Activated T-helper 2 cell treated with anti-CD3 and anti-CD28 coated beads, Interferon-gamma antibody, Interleukin-2, Interleukin-4, amounts not matched to agents 10 μg/mL and 5 μg/mL and 100 μg/mL, durations not matched to agents 14 hours and 24 hours and 36 hours (primary cell): Measurements from ENCODE around the gene SSX2IP. TPM values are rescaled to one million over a fixed set of nuclear protein-coding genes. Genes with fewer than 3 reads are reported as not detected.
A peak's percentile ranks its signal among the peaks of the same experiment; 100 is the strongest.
"Not testable (repeated sequence)": the region's sequence is repeated elsewhere in the genome, so short reads cannot be mapped to it uniquely, and the experiment has no call there.

Experiments used
- DNase-seq: peaks from one replicate; pipeline ENCODE4 v3.0.0; 2021; ENCODE audit warnings: low spot score
- H3K27ac Mint-ChIP-seq: one replicate; pipeline ENCODE4 v1.8.0; 2021; ENCODE audit warnings: mixed read lengths
- H3K27me3 Mint-ChIP-seq: one replicate; pipeline ENCODE4 v1.8.0; 2021; ENCODE audit warnings: low read depth, mixed read lengths
- H3K36me3 Mint-ChIP-seq: one replicate; pipeline ENCODE4 v1.8.0; 2021; ENCODE audit warnings: low read depth, mixed read lengths
- H3K4me1 Mint-ChIP-seq: one replicate; pipeline ENCODE4 v1.8.0; 2021; ENCODE audit warnings: low read depth, mixed read lengths
- H3K4me3 Mint-ChIP-seq: one replicate; pipeline ENCODE4 v1.8.0; 2021; ENCODE audit warnings: low read depth, mild to moderate bottlenecking, moderate library complexity, mixed read lengths
- H3K9me3 Mint-ChIP-seq: one replicate; pipeline ENCODE4 v1.8.0; 2021; ENCODE audit warnings: mixed read lengths
- intact Hi-C: fragments of 100-400 bp; cut with micrococcal nuclease; formaldehyde crosslinking; loops from one replicate; pipeline ENCODE4 v1.15.1; 2023
- total RNA-seq: library from RNA; stranded (reverse); gene quantifications from 2 replicates; pipeline ENCODE4 v1.2.3, GENCODE V29; 2022

The SSX2IP gene
- total RNA-seq, 1 donor from 2014 or later, result 13.0 TPM

DNA sequence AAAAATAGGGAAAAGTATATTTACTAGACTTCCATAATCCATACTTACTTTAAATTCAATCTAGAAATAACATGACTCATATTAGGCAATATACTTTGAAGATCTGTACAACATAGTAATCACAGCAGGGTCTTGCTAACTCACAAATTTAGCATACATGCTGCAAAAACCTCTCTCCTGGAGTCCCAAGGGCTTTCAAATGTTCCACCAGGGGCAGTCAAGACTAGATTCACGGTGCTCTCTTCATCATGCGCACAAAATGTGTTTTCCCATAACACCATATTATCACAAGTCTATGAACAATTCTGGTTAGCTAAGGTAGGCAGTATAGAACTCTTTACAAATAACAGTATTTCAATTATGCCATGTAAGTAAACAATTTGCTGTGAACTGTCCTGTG is 45.8 kb downstream of the SSX2IP start:
- no peak overlapping the region for H3K27ac Mint-ChIP-seq
- peaks cover 1% of the 10 kb centered on the region for H3K4me1 Mint-ChIP-seq
- intact Hi-C loops, result no loop called here
- no peak overlapping the region for H3K4me3 Mint-ChIP-seq
- DNase-seq, result no peak
- H3K27me3 Mint-ChIP-seq, result no peaks in the 10 kb centered on the region
- no peaks in the 10 kb centered on the region for H3K9me3 Mint-ChIP-seq
- H3K36me3 Mint-ChIP-seq, result peaks cover 9% of the 10 kb centered on the region

DNA sequence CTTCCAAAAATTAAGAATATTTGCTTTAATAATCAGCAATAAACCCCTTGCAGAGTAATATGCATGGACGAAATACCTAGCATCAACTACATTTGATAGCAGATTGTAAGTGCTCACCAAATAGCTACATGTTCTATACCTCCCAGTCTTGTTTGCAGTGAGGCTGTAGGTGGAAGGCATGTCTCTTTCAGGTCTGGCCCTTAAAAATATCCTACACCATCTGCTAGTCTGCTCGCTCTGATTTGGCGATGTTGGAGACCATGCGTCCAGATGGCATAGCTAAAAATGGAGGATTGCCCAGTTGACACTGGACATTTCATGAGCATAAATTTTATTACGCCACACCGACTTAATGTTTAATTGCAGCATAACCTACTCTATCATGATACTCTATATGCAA is 47.1 kb downstream of the SSX2IP start:
- Mint-ChIP-seq H3K27me3 (no peaks in the 10 kb centered on the region), H3K27ac (no peak overlapping the region), H3K9me3 (no peaks in the 10 kb centered on the region), H3K4me3 (no peak overlapping the region), H3K36me3 (peaks cover 9% of the 10 kb centered on the region), H3K4me1 (peaks cover 1% of the 10 kb centered on the region)
- DNase-seq, result no peak
- intact Hi-C loops, result no loop called here

DNA sequence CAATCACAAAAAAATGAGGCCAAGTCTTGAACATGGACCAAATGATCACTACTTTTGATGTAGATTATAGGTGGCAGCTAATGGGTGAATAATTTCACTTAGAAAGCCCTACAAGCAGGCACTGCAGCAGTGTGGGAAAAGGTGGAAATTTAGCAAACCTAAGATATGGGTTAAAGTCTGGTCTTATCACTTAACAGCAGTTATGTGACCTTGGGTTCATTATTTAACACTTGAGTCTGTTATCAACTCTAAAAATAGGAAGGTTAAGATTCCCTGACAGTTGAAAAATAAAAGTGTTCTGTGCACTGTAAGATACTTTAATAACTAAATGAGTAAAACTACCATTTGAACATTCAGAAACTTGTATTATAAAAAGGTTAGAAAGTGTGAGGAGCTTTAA is 47.5 kb downstream of the SSX2IP start:
- Mint-ChIP-seq H3K36me3 (peaks cover 9% of the 10 kb centered on the region), H3K9me3 (no peaks in the 10 kb centered on the region), H3K27me3 (no peaks in the 10 kb centered on the region), H3K4me1 (peaks cover 1% of the 10 kb centered on the region), H3K27ac (no peak overlapping the region), H3K4me3 (no peak overlapping the region)
- intact Hi-C loops, result no loop called here
- no peak for DNase-seq

DNA sequence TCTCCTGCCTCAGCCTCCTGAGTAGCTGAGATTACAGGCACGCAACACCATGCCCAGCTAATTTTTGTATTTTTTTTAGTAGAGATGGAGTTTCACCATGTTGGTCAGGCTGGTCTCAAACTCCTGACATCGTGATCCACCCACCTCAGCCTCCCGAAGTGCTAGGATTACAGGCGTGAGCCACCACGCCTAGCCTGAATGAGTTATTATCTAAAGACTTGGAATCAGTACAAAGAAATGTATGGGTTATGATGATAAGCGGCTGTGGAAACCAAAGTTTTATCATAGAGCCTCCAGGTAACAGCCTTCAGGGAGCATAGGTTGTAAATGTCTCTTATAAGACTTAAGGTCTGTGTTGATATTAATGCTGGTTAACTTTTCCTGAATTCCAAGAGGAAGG is 50.5 kb downstream of the SSX2IP start:
- DNase-seq, H3K36me3 Mint-ChIP-seq, H3K4me3 Mint-ChIP-seq, intact Hi-C loops, H3K9me3 Mint-ChIP-seq, H3K4me1 Mint-ChIP-seq, H3K27ac Mint-ChIP-seq, H3K27me3 Mint-ChIP-seq: not testable (repeated sequence)

DNA sequence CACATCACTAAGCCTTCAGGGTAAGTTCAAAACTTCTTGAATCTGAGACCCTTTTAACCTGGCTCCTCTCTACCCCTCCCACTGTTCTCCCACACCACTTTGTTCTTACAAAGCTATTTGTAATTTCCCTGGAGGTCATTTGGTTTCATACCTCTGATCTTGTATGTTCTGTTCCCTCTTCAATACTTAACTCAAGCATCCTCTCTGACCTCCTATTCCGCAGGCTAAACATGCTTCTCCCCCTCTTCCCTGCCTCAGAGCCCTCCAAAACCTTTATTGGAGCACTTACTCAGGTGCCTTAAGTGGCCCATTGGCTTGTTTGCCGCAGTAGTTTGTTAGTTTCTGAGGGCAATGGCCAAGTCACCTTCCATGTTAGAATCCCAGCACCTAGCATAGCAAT is 54.8 kb downstream of the SSX2IP start:
- no peak for DNase-seq
- Mint-ChIP-seq H3K27me3 (peaks cover 7% of the 10 kb centered on the region), H3K27ac (no peak overlapping the region), H3K36me3 (no peaks in the 10 kb centered on the region), H3K4me3 (no peak overlapping the region), H3K9me3 (no peaks in the 10 kb centered on the region), H3K4me1 (peaks cover 8% of the 10 kb centered on the region)
- intact Hi-C loops, result no loop called here

DNA sequence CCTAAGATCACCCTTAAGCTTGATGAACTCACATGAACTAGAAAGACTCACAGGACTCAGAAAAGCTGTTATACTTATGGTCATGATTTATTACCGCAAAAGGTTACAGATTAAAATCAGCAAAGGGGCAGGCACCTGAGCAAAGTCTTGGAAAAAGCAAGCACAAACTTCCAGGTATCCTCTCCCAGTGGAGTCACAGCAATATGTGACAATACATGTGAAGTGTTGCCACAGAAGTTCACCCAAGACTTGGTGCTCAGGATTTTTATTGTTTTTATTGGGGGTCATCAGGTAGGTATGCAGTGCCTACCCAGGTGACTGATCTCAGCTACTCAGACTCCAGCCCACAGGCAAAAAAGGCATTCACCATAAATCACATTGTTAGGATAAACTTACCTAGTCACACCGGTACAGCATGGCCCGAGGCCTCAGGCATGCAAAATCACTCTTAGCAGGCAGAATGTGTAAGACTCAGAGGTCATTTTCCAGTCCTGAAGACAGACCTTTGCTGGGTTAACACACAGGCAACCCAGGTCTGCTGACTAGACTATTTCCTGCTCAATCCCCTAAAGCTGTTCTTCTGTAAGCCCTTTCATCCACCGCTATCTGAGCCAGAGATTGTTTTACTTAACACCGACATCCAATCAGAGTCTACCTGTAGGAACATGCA is 55.6 kb downstream of the SSX2IP start:
- no peaks in the 10 kb centered on the region for H3K36me3 Mint-ChIP-seq
- no peak for DNase-seq
- no peak overlapping the region for H3K4me3 Mint-ChIP-seq
- no peak overlapping the region for H3K27ac Mint-ChIP-seq
- intact Hi-C loops, result no loop called here
- peaks cover 7% of the 10 kb centered on the region for H3K27me3 Mint-ChIP-seq
- no peaks in the 10 kb centered on the region for H3K9me3 Mint-ChIP-seq
- peaks cover 8% of the 10 kb centered on the region for H3K4me1 Mint-ChIP-seq

DNA sequence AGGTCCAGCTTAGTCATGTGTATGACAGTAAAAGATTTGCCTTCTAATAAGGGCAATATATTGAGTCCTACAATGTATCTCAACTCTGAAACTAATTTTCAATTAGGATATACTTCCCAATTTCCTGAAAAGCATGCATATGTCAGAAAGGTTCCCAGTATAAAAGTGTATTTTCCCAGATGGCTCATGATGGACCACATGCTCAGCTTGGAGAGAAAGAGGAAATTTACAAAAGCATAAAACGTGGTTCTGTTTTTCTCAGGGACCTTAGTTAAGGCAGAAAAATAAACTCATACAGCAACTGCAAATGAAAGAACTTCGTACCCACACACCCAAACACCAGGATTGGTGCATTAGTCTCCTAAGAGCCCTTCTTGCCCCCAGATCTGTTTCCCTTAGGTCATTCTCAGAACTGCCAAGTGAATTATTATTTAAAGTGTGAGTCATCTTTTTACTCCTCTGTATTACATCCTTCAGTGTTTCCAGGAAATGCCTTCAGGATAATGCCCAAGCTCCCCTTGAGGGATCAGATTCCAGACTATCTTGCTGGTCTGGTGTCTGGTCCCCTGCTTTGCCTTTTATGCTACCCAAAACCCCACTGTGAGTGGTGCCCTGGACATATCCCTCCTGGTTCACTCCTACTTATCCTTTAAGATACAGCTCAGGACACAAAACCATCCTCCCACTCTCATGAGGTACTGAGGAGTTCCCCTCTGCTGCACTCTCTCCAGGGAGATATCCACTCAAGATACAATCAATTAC is 57.4 kb downstream of the SSX2IP start:
- Mint-ChIP-seq H3K4me1 (peaks cover 8% of the 10 kb centered on the region), H3K9me3 (no peaks in the 10 kb centered on the region), H3K27ac (no peak overlapping the region), H3K36me3 (no peaks in the 10 kb centered on the region), H3K4me3 (no peak overlapping the region), H3K27me3 (peaks cover 7% of the 10 kb centered on the region)
- intact Hi-C loops, result no loop called here
- no peak for DNase-seq

DNA sequence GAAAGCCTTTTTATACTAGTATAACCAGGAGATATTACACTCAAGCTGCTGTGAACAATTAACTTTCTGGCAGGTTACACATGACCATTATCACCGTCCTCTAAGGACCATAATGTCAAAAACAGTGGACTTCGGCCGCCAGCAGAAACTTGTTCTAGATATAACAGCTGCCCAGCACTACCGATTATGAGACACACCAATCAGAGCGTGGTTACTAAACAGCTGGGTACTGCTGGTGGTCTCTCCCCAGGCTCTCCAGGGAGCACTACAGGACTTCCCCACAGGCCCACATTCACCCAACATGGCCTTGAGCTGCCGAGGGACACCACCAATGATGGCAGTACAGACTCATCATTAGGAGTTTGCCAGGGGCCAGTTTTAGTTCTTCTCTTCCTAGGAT is 58.1 kb downstream of the SSX2IP start:
- H3K4me1 Mint-ChIP-seq, result peaks cover 8% of the 10 kb centered on the region
- no peaks in the 10 kb centered on the region for H3K9me3 Mint-ChIP-seq
- intact Hi-C loops, result no loop called here
- H3K27me3 Mint-ChIP-seq, result peaks cover 7% of the 10 kb centered on the region
- no peak overlapping the region for H3K27ac Mint-ChIP-seq
- no peak overlapping the region for H3K4me3 Mint-ChIP-seq
- no peaks in the 10 kb centered on the region for H3K36me3 Mint-ChIP-seq
- DNase-seq, result no peak

DNA sequence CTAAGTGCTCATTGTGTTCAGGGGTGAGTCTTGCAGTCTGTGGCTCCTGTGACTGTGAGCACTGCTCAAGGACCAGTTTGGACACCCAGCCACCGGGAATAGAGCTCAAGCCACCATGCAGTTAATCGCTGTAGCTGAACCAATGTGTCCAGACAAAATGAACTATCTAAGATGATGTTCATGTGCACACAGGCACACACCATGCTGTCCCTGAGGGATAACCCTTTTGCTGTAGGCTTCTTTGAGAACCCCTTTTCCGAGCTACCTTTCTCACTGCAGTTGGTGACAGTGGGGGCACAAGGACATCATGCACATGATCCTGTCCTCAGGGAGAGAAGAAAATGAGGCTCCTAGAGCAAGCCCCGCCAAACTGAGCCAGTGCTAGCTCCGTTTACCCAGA is 65.4 kb downstream of the SSX2IP start:
- peaks cover 16% of the 10 kb centered on the region for H3K4me1 Mint-ChIP-seq
- H3K27ac Mint-ChIP-seq, result no peak overlapping the region
- H3K27me3 Mint-ChIP-seq, result peaks cover 6% of the 10 kb centered on the region
- intact Hi-C loops, result loop anchor here (5.0 kb wide), 1 partner anchor 127 kb away; no protein-coding TSS in a partner anchor
- DNase-seq, result no peak
- no peaks in the 10 kb centered on the region for H3K36me3 Mint-ChIP-seq
- H3K4me3 Mint-ChIP-seq, result no peak overlapping the region
- H3K9me3 Mint-ChIP-seq, result no peaks in the 10 kb centered on the region

DNA sequence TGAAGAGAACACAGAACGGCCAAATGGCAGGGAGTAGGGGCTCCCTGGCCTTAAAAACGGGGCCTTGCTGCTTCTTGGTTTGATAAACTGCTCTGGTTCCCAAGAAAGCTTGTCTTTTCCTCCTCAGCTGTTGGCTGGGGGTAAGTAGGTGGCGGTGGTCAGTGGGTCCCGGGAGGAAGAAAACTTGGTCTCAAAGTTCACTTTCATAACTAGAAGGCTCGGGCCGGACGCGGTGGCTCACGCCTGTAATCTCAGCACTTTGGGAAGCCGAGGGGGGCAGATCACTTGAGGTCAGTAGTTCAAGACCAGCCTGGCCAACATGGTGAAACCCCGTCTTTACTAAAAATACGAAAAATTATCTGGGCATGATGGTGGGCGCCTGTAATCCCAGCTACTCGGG is 68.7 kb downstream of the SSX2IP start:
- H3K27me3 Mint-ChIP-seq, result peaks cover 6% of the 10 kb centered on the region
- peaks cover 23% of the 10 kb centered on the region for H3K4me1 Mint-ChIP-seq
- no peak for DNase-seq
- no peaks in the 10 kb centered on the region for H3K9me3 Mint-ChIP-seq
- no peak overlapping the region for H3K27ac Mint-ChIP-seq
- H3K36me3 Mint-ChIP-seq, result no peaks in the 10 kb centered on the region
- no peak overlapping the region for H3K4me3 Mint-ChIP-seq
- intact Hi-C loops, result loop anchor here (2.0 to 5.0 kb wide), 3 partner anchors 69 to 481 kb away; partner anchors contain the start of gene SSX2IP

DNA sequence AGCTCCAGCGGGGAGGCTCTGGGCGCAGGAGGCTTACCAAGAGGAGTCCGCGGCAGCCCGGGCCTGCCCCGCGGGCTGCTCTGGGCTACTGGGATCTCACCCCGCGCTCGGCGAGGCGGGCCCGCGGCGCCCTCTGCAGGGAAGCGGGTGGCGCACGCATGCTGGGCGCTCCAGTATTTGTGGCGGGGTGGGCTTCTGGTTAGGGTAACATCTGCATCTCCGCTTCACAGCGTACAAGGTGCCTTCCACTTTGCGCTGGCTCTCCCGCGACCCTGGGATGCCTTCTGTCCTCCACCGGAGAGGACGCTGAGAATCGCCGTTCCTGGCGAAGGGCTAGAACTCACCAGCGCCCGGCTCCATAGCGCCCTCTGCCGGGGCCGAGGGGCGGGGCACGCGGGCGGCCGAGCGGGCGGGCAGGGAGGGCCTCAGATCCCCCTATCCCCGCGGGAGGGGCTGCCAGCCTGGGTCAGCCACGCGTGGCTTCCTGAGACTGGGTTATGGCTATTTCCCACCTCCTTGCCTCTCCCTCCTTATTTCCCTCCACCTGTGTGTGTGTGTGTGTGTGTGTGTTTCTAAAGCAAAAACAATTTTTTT is 69.4 kb downstream of the SSX2IP start:
- peak; percentile 77 for DNase-seq
- intact Hi-C loops, result loop anchor here (1.0 to 5.0 kb wide), 7 partner anchors 70 to 480 kb away; partner anchors contain the start of genes GNG5, RPF1, SPATA1 and SSX2IP
- Mint-ChIP-seq H3K4me1 (peaks cover 23% of the 10 kb centered on the region), H3K4me3 (peak overlapping the region; percentile 89), H3K36me3 (no peaks in the 10 kb centered on the region), H3K9me3 (no peaks in the 10 kb centered on the region), H3K27me3 (peaks cover under 1% of the 10 kb centered on the region), H3K27ac (peak overlapping the region; percentile 88)

DNA sequence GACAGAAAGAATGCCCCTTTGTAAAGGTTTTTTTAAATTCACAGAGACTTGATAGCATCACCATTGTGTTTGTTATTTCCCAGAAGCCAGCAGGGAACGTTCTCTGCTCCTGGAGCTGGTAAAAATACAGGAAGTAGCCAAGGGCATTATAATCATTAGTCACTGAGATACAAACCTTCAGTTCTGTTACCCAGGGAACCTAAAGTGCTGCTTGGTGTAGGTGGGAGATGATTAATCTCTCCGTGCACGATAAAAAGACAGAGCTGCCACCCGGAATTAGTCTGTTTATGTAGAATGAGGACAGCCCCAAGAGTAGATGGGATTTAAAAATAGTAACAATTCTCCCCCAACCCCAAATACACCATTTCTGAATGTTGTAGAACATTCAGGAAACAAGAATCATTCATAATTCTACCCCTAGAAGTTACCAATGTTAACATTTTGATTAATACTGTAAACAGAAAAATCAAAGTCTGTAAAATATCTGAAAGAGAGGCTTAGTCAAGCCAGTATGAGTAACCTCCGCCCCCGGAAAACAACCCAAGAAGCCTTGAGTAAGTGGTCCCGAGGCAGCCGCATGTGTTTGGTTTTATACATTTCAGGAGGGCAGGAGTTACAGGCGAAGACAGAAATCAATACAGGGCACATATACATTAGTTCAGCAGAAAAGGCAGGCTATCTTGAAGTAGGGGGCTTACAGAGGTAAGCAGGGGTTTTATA is 70.7 kb downstream of the SSX2IP start:
- H3K36me3 Mint-ChIP-seq, result peaks cover 4% of the 10 kb centered on the region
- no peak for DNase-seq
- H3K9me3 Mint-ChIP-seq, result peaks cover 6% of the 10 kb centered on the region
- H3K27ac Mint-ChIP-seq, result peak overlapping the region; percentile 80
- H3K4me3 Mint-ChIP-seq, result peak overlapping the region; percentile 59
- no peaks in the 10 kb centered on the region for H3K27me3 Mint-ChIP-seq
- H3K4me1 Mint-ChIP-seq, result peaks cover 23% of the 10 kb centered on the region
- intact Hi-C loops, result loop anchor here (1.0 to 5.0 kb wide), 9 partner anchors 20 to 479 kb away; partner anchors contain the start of genes CTBS, GNG5, RPF1 and SPATA1
